Esophagus mucosa (tissue), 1 donor: Measurements from ENCODE around the gene NXPE3. TPM values are rescaled to one million over a fixed set of nuclear protein-coding genes. Genes with fewer than 3 reads are reported as not detected.

Source experiments
- total RNA-seq: library from RNA; stranded (reverse); gene quantifications from one replicate; pipeline ENCODE4 v1.2.4, GENCODE V29; 2023
- donor health status: DM: yes; HTN: yes; CAD: no.

Gene NXPE3
- total RNA-seq, 1 donor from 2014 or later: 1.8 TPM

Other genes starting within 250 kb of the NXPE3 start
- 14.6 TPM for gene TRMT10C, start 217.3 kb upstream of the NXPE3 start, total RNA-seq
- gene PCNP, start 205.0 kb upstream of the NXPE3 start, total RNA-seq: 94.5 TPM
- gene ZBTB11, start 102.1 kb upstream of the NXPE3 start, total RNA-seq: 10.0 TPM
- gene RPL24, start 92.5 kb upstream of the NXPE3 start, total RNA-seq: 942 TPM
- 4.6 TPM for gene CEP97, start 54.6 kb upstream of the NXPE3 start, total RNA-seq
- gene NFKBIZ, start 70.3 kb downstream of the NXPE3 start, total RNA-seq: 56.3 TPM